Measurements from ENCODE around the gene MFN2.

MFN2 gene

DNA sequence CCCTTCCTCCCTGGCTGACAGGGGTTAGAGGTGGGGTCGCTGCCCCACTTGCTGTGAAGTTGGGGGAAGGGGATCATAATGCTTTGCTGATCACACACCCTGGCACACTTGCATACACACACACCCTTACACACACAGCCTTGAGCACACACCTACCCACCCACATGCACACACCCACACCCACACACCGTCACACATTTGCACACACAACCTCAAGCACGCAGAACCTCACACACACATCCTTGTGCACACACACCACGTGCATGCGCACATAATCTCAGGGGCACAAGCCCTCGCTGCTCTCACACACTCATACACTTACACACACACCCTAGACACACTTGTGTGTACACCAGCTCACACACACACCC, 66.5 kb downstream of the MFN2 start:
- no peak for DNase-seq (ENCODE audit: low read depth, low spot score)
- in situ Hi-C loops (cut with HindIII; ENCODE audit: low sequenced_read_pairs) = no loop called here
- H3K4me3 ChIP-seq (ENCODE audit: low read depth, low read length) = no peak overlapping the region
- TF ChIP-seq, protein P1, sequence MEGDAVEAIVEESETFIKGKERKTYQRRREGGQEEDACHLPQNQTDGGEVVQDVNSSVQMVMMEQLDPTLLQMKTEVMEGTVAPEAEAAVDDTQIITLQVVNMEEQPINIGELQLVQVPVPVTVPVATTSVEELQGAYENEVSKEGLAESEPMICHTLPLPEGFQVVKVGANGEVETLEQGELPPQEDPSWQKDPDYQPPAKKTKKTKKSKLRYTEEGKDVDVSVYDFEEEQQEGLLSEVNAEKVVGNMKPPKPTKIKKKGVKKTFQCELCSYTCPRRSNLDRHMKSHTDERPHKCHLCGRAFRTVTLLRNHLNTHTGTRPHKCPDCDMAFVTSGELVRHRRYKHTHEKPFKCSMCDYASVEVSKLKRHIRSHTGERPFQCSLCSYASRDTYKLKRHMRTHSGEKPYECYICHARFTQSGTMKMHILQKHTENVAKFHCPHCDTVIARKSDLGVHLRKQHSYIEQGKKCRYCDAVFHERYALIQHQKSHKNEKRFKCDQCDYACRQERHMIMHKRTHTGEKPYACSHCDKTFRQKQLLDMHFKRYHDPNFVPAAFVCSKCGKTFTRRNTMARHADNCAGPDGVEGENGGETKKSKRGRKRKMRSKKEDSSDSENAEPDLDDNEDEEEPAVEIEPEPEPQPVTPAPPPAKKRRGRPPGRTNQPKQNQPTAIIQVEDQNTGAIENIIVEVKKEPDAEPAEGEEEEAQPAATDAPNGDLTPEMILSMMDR (IDR thresholded peaks at IDR 0.05; ENCODE audit: low read depth, low read length) = no peak

DNA sequence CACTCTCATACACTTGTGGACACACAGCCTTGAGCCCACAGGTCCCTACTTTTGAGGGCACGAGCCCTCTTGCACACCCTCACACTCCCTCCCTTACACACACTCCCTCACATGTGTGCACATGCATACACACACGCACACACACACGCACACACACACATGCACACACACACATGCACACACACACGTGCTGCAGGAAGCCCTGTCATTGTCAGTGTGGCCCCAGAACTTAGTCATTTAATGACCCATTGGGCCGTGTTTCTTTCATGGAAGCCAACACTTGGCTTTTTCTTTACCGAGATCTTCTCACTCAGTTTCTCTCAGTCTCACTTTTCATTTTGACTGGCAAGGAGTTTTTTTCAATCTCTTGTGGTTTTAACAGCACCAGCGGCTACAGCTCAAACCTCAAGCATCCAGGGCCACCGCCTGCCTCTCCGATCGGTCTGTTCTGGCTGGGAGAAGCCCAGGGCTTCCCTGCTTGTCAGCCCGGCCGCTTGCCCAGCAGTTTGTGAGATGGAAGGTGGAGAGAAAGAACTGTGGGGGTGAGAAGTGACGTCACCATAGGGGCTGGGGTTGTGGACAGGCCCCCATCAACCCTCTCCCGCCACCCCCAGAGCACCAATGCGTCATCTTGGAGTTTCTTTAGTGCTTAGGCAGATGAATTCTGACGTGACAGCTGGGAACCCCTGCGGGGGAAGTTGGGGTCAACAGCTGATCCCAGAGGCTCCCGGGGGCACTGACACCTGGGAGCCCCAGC, 67.1 kb downstream of the MFN2 start:
- in situ Hi-C loops (cut with HindIII; ENCODE audit: low sequenced_read_pairs) = no loop called here
- TF ChIP-seq, protein P1 (IDR thresholded peaks at IDR 0.05; ENCODE audit: low read depth, low read length) = no peak
- H3K4me3 ChIP-seq (ENCODE audit: low read depth, low read length) = no peak overlapping the region
- peak; percentile 40 for DNase-seq (ENCODE audit: low read depth, low spot score)

DNA sequence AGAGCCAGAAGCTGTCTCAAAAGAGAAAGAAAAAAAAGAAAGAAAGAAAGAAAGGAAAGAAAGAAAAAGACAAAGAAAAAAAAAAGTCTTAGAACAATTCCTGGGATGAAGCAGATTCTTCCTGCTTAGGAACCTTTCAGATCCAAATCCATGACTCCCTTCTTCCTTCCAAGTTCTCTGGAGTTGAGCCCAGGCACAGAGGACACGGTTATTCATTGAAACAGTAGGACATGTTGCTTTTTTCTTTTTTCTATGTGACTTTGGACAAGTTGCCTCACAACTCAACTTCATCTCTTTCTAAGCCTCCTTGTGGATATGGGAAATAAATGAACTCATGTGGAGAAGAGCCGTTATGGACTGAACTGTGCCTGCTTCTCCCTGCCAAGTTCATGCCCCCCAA, 68.1 kb downstream of the MFN2 start:
- TF ChIP-seq, protein P1 (IDR thresholded peaks at IDR 0.05; ENCODE audit: low read depth, low read length) = no peak
- no peak for DNase-seq (ENCODE audit: low read depth, low spot score)
- in situ Hi-C loops (cut with HindIII; ENCODE audit: low sequenced_read_pairs) = no loop called here
- no peak overlapping the region for H3K4me3 ChIP-seq (ENCODE audit: low read depth, low read length)

DNA sequence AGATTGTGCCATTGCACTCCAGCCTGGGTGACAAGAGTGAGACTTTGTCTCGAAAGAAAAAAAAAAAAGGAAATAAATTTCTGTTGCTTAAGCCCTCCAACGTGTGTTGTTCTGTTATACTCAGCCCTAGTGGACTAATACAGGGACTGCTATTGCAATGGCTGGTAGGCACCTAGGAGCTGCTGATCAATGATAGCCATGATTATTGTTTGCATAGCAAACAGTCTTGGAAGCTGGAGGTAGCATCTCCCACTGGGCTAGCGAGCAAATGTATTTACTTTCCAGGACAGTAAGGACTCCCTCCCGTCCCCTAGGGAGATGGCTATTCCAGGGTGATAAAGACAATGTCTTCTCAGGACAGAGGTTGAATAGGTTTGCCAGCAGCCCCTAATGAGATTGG, 69.4 kb downstream of the MFN2 start:
- TF ChIP-seq, protein P1 (IDR thresholded peaks at IDR 0.05; ENCODE audit: low read depth, low read length) = no peak
- in situ Hi-C loops (cut with HindIII; ENCODE audit: low sequenced_read_pairs) = no loop called here
- no peak for DNase-seq (ENCODE audit: low read depth, low spot score)
- no peak overlapping the region for H3K4me3 ChIP-seq (ENCODE audit: low read depth, low read length)

DNA sequence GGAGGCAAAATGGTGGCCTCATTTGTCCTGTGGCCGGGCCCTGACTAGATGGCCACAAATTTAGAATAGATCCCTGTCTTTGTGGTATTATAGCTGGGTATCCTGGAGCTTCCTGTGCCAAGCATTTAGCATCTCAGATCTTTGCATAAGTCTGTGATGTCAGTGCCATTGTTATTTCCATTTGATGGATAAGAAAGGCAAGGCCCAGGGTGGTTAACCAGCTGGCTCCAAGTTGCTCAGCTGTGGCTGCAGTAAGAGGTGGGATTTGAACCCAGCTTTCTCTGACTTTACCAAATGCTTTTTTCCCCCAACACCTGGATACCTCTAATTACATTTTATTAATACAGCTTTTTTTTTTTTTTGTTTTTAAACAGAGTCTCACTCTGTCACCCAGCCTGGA, 71.1 kb downstream of the MFN2 start:
- no peak for DNase-seq (ENCODE audit: low read depth, low spot score)
- in situ Hi-C loops (cut with HindIII; ENCODE audit: low sequenced_read_pairs) = no loop called here
- no peak overlapping the region for H3K4me3 ChIP-seq (ENCODE audit: low read depth, low read length)
- TF ChIP-seq, protein P1 (IDR thresholded peaks at IDR 0.05; ENCODE audit: low read depth, low read length) = no peak

DNA sequence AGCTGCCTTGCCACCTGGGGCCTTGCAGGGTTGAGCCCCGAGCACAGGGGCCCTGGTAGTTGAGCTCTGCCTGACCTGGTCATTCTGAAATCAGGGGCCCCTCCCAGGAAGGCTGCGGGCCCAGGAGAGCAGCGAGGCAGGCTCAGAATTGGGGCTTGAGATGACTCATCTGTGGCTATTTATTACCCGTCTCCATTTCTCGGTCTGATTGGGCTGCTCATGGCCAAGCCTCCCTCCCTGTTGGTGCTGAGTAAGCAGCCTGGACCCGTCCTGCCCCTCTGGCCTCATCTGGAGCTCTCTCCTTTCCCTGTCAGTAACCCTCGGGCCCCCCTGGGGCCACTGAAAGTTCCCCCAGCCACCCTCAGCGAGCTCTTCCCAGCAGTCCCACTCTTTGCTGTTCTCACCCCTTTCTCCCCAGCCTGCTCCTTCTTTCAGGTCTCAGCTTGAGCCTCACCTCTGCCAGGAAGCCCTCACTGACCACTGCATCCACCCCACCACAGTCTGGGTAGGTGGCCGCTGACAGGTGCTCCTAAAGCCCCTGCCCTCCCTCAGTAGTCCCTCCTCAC, 71.8 kb downstream of the MFN2 start:
- peak; percentile 76 for DNase-seq (ENCODE audit: low read depth, low spot score)
- in situ Hi-C loops (cut with HindIII; ENCODE audit: low sequenced_read_pairs) = no loop called here
- TF ChIP-seq, protein P1 (IDR thresholded peaks at IDR 0.05; ENCODE audit: low read depth, low read length) = no peak
- no peak overlapping the region for H3K4me3 ChIP-seq (ENCODE audit: low read depth, low read length)

Data from astrocyte of the spinal cord (primary cell).